Neural crest cell (in vitro differentiated cells): ENCODE data around the gene INTS6. TPM values are rescaled to one million over a fixed set of nuclear protein-coding genes. Genes with fewer than 3 reads are reported as not detected.

Experiments used
- DNase-seq: peaks from one replicate; pipeline ENCODE4 v3.0.0; 2021; ENCODE audit warnings: low read depth, mixed read lengths, low spot score
- H3K27ac Mint-ChIP-seq: one replicate; pipeline ENCODE4 v1.8.0; 2021; ENCODE audit warnings: mild to moderate bottlenecking, mixed read lengths; ENCODE audit not compliant: unreplicated experiment
- H3K27me3 Mint-ChIP-seq: 2 replicates; pipeline ENCODE4 v1.8.0; 2021; ENCODE audit warnings: low read depth, mild to moderate bottlenecking, mixed read lengths
- H3K36me3 Mint-ChIP-seq: 2 replicates; pipeline ENCODE4 v1.8.0; 2021; ENCODE audit warnings: low read depth, mild to moderate bottlenecking, mixed read lengths
- H3K4me1 Mint-ChIP-seq: 2 replicates; pipeline ENCODE4 v1.8.0; 2021; ENCODE audit warnings: mixed read lengths
- H3K4me3 Mint-ChIP-seq: one replicate; pipeline ENCODE4 v1.8.0; 2021; ENCODE audit warnings: mild to moderate bottlenecking, mixed read lengths
- H3K9me3 Mint-ChIP-seq: 2 replicates; pipeline ENCODE4 v1.8.0; 2021; ENCODE audit warnings: mixed read lengths
- total RNA-seq: library from RNA; stranded (reverse); gene quantifications from 2 replicates; pipeline ENCODE4 v1.2.1, GENCODE V29; 2021
- TF ChIP-seq, protein P1 (sequence below): fragments of 200-600 bp; sonication (generic); conservative IDR thresholded peaks from 2 replicates; pipeline ENCODE4 v1.5.0; 2021; ENCODE audit warnings: antibody characterized with exemption, mild to moderate bottlenecking

INTS6 gene
- total RNA-seq, 1 donor from 2014 or later: 38.1 TPM

GRCh38 chr13:51349016-51349415 lies 103.8 kb downstream of the INTS6 start:
- DNase-seq: no peak
- no peaks in the 10 kb centered on the region for H3K4me1 Mint-ChIP-seq
- H3K9me3 Mint-ChIP-seq: no peaks in the 10 kb centered on the region
- H3K36me3 Mint-ChIP-seq: peaks cover 10% of the 10 kb centered on the region
- no peak overlapping the region for H3K27ac Mint-ChIP-seq
- TF ChIP-seq, protein P1, sequence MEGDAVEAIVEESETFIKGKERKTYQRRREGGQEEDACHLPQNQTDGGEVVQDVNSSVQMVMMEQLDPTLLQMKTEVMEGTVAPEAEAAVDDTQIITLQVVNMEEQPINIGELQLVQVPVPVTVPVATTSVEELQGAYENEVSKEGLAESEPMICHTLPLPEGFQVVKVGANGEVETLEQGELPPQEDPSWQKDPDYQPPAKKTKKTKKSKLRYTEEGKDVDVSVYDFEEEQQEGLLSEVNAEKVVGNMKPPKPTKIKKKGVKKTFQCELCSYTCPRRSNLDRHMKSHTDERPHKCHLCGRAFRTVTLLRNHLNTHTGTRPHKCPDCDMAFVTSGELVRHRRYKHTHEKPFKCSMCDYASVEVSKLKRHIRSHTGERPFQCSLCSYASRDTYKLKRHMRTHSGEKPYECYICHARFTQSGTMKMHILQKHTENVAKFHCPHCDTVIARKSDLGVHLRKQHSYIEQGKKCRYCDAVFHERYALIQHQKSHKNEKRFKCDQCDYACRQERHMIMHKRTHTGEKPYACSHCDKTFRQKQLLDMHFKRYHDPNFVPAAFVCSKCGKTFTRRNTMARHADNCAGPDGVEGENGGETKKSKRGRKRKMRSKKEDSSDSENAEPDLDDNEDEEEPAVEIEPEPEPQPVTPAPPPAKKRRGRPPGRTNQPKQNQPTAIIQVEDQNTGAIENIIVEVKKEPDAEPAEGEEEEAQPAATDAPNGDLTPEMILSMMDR: no peak
- no peak overlapping the region for H3K4me3 Mint-ChIP-seq
- H3K27me3 Mint-ChIP-seq: no peaks in the 10 kb centered on the region

- Mint-ChIP-seq H3K9me3 (no peaks in the 10 kb centered on the region), H3K4me1 (no peaks in the 10 kb centered on the region), H3K27me3 (no peaks in the 10 kb centered on the region), H3K4me3 (no peak overlapping the region), H3K36me3 (peaks cover 10% of the 10 kb centered on the region), H3K27ac (no peak overlapping the region)
- TF ChIP-seq, protein P1: no peak
- no peak for DNase-seq
These were observed 104.5 kb downstream of the INTS6 start for GRCh38 chr13:51348069-51348967.

DNA sequence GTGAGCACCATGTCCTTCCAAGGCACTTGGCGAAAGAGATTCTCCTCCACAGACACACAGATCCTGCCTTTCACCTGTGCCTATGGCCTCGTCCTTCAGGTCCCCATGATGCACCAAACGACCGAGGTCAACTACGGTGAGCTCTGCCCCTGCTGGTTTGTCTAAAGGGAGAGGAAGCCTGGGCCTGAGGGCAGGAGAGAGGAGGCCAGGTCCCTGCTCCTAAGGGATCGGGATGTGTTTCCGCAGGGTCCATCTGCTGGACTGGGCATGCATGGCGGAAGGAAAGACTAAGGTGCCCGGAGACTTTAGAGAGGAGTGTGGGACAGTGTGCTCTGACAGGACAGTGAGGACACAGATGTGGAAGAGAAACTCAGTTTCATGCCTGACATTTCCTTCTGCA lies 105.7 kb downstream of the INTS6 start:
- TF ChIP-seq, protein P1: no peak
- Mint-ChIP-seq H3K4me3 (no peak overlapping the region), H3K27ac (no peak overlapping the region), H3K9me3 (no peaks in the 10 kb centered on the region), H3K4me1 (no peaks in the 10 kb centered on the region), H3K36me3 (peaks cover 4% of the 10 kb centered on the region), H3K27me3 (no peaks in the 10 kb centered on the region)
- DNase-seq: no peak

GRCh38 chr13:51346397-51346796 lies 106.4 kb downstream of the INTS6 start:
- H3K27me3 Mint-ChIP-seq: no peaks in the 10 kb centered on the region
- TF ChIP-seq, protein P1: no peak
- no peaks in the 10 kb centered on the region for H3K36me3 Mint-ChIP-seq
- no peak overlapping the region for H3K4me3 Mint-ChIP-seq
- no peak for DNase-seq
- H3K9me3 Mint-ChIP-seq: no peaks in the 10 kb centered on the region
- no peak overlapping the region for H3K27ac Mint-ChIP-seq
- H3K4me1 Mint-ChIP-seq: no peaks in the 10 kb centered on the region

GRCh38 chr13:51343475-51343874 lies 109.4 kb downstream of the INTS6 start:
- no peak for DNase-seq
- TF ChIP-seq, protein P1: no peak
- Mint-ChIP-seq H3K4me1 (no peaks in the 10 kb centered on the region), H3K27ac (no peak overlapping the region), H3K9me3 (no peaks in the 10 kb centered on the region), H3K4me3 (no peak overlapping the region), H3K36me3 (no peaks in the 10 kb centered on the region), H3K27me3 (peaks cover 6% of the 10 kb centered on the region)
